ENCODE measurements around the gene SOX10.

GRCh38 chr22:37996515-37997246 is 12.3 kb upstream of the SOX10 start:
- no peak for TF ChIP-seq CTCF (IDR thresholded peaks at IDR 0.05)
- TF ChIP-seq ZNF396 (CRISPR knock-in tag; IDR thresholded peaks at IDR 0.05; ENCODE audit: borderline replicate concordance), result no peak
- no peak for TF ChIP-seq SP1 (CRISPR knock-in tag; conservative IDR thresholded peaks at IDR 0.05)
- no peak for TF ChIP-seq FOXK1 (CRISPR knock-in tag; IDR thresholded peaks at IDR 0.05)
- TF ChIP-seq ZNF281 (CRISPR knock-in tag; IDR thresholded peaks at IDR 0.05), result no peak
- no peak for TF ChIP-seq ESRRA (CRISPR knock-in tag; IDR thresholded peaks at IDR 0.05; ENCODE audit: borderline replicate concordance)
- no peak for TF ChIP-seq FOXJ3 (CRISPR knock-in tag; IDR thresholded peaks at IDR 0.05; ENCODE audit: borderline replicate concordance)
- no peak for TF ChIP-seq ATF2 (CRISPR knock-in tag; IDR thresholded peaks at IDR 0.05; ENCODE audit: borderline replicate concordance, low read depth)
- no peak for TF ChIP-seq ZBTB43 (CRISPR knock-in tag; IDR thresholded peaks at IDR 0.05)
- no peak for TF ChIP-seq GABPB1 (CRISPR knock-in tag; IDR thresholded peaks at IDR 0.05)
- TF ChIP-seq E2F5 (CRISPR knock-in tag; IDR thresholded peaks at IDR 0.05), result no peak

Measured in WTC11 (cell line).